ENCODE data around the gene TBCEL.
"Not testable (repeated sequence)": the region's sequence is repeated elsewhere in the genome, so short reads cannot be mapped to it uniquely, and the experiment has no call there.

TBCEL gene

DNA sequence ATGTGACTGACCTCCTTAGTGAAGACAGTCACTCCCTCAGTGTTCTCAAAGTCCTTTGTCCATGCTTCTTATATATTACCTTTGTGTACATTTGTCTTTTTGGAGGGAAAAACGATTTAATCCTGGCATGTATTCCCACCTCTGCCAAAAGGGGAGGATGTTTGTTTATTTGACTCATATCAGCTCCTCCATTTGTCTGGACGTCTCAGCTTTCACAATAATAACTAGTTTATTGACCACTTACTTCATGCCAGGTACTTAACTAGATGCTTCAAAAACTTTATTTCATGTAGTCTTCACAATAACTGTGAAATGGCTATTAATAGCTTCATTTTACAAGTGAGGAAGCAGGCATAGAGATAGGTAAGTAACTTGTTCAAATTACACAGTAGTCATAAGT lies 5.3 kb downstream of the TBCEL start:
- DNase-seq (ENCODE audit: low read depth in 1 of 2, low spot score in 1 of 2), result no peak

DNA sequence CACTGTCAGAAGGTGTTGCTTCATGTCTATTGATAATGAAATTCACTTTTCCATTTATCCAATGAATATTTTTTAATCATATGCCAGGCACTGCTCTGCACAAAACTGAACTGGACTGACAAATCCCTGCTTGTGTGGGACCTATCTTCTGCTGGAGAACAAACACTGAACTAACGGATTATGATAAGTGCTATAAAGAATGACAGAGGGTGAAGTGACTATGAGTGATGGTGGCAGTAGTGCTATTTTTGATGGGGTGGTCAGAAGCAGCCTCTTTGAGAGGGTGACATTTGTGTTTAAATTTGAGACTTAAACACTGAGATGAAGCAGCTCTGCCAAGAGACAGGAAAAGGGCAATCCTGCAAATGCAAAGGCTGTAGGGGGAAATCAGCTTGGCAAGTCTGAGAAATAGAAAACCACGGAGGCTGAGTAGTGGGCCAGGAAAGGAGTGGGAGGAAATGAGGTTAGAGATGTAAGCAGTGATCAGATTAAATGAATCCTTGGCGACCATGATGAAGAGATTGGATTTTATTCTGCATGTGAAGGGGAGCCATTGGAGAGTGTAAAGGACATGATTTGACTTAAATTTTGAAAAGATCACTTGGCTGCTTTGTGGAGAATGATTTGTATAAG lies 6.0 kb downstream of the TBCEL start:
- DNase-seq (ENCODE audit: low read depth in 1 of 2, low spot score in 1 of 2), result no peak

DNA sequence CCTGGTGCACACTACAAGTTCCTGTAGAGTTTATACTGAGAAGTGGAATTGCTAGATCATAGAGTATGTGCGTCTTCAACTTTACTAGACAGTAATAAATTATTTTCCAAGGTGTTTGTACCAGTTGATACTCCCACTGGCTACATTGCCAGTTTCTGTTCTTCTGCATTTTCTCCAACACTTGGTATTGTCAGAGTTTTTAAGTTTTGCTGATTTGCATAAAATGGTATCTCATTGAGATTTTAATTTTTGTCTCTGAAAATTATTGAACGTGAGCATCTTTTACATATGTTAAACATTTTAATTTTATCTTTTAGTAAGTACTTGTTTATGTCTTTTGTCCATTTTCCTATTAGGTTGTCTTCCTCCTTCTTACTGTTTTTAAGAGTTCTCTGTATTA lies 7.3 kb downstream of the TBCEL start:
- DNase-seq (ENCODE audit: low read depth in 1 of 2, low spot score in 1 of 2), result no peak

DNA sequence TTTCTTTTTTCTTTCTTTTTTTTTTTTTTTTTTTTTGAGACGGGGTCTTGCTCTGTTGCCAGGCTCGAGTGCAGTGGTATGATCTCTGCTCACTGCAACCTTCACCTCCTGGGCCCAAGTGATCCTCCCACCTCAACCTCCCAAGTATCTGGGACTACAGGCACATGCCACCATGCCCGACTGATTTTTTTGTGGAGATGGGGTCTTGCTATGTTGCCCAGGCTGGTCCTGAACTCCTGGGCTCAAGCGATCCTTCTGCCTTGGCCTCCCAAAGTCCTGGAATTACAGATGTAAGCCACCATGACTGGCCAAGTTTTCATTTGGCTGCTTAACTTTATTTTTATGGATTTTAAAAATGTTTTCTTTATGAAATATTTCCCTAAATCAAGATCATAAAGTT lies 7.7 kb downstream of the TBCEL start:
- DNase-seq (ENCODE audit: low read depth in 1 of 2, low spot score in 1 of 2), result not testable (repeated sequence)

DNA sequence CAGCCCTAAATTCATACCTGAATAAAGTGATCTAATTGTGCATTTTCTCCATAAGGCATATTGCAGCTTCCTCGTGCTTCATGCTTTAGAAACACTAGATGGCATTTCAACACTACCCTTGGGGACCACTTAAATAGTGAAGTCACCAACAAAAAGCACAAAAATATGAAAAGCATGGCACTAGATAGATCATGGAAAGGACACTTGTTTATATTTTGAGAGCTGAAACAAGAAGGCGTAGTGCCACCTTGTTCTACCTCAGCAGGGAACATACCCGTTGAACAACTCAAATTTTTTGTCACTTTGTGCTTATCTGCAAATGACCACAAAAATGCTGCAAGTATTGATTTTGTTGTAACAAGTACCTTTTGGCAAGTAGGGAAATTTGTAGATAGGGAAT lies 8.6 kb downstream of the TBCEL start:
- DNase-seq (ENCODE audit: low read depth in 1 of 2, low spot score in 1 of 2), result no peak

DNA sequence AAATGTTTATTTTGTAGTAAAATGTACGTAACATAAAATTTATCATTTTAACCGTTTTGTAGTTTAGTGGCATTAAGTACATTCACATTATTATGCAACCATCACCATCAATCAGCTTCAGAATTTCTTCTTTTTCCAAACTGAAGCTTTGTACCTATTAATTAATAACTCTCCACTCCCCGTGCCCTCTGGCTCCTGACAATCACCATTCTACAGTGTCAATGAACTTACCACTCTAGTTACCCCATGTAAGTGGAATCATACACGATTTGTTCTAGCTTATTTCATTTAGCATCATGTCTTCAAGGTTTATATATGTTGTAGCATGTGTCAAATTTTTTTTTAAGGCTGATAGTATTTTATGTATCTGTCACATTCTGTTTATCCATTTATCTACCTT lies 9.7 kb downstream of the TBCEL start:
- no peak for DNase-seq (ENCODE audit: low read depth in 1 of 2, low spot score in 1 of 2)

DNA sequence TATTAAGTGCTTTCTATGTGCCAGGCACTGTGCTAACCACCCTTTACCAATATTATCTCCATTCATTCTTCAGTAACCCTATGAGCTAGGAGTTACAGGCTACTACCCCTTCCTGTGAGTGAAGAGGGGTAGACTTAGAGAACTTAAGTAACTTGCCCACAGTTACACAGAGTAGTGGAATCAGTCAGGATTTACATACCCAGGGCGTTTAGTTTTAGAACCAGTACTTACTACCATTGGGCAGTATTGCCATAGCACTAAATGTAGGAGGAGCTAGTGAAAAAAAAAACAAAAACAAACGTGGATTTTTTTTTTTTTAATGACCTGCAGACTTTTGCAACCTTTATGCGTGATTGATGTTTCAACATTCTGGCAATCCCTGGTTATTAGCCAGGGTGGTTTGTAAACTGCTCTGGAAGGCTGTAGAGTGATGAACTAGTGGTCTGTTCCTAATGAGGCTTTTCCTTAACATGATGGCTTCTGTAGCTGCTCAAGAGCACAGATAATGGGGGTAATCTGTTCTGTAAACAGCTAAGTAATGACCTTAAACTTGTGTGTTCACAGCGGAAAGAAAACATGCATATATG lies 11.4 kb downstream of the TBCEL start:
- DNase-seq (ENCODE audit: low read depth in 1 of 2, low spot score in 1 of 2), result no peak

DNA sequence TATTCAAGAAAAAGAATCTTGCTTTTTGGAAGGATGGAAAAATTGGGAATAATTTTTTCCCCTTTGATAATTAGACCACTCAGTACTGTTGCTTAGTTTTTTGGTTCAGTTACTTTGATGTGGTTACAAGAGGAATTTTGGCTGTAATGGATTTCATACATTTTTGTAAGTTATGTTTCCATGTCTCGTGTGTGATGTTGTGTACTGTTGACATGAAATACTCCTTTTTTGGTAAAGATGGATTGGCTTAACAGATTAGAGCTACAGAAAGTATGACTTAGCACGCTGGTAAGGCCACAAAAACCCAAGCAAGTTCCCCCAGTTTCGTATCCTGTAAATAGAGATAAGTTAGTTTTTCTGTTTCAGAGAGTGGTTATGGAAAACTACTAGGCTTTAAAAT lies 11.9 kb downstream of the TBCEL start:
- no peak for DNase-seq (ENCODE audit: low read depth in 1 of 2, low spot score in 1 of 2)

DNA sequence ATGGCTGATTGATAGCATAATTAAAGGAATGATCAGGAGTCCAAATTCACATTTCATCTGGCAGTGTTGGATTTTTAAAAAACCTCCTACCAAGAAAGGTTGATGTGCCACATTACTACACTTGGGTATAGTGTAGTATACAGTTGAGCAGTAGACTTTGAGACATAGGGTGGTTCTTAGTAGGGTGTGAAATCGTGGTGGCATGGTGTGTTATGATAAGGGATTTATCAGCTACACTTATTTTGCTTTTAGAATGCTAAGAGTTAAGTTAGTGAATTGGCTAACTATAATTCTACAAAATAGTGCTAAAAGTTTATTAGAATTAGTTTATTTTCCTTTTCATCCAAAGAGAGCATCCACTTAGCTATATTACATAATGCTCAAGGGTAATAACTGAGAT lies 13.1 kb downstream of the TBCEL start:
- no peak for DNase-seq (ENCODE audit: low read depth in 1 of 2, low spot score in 1 of 2)

DNA sequence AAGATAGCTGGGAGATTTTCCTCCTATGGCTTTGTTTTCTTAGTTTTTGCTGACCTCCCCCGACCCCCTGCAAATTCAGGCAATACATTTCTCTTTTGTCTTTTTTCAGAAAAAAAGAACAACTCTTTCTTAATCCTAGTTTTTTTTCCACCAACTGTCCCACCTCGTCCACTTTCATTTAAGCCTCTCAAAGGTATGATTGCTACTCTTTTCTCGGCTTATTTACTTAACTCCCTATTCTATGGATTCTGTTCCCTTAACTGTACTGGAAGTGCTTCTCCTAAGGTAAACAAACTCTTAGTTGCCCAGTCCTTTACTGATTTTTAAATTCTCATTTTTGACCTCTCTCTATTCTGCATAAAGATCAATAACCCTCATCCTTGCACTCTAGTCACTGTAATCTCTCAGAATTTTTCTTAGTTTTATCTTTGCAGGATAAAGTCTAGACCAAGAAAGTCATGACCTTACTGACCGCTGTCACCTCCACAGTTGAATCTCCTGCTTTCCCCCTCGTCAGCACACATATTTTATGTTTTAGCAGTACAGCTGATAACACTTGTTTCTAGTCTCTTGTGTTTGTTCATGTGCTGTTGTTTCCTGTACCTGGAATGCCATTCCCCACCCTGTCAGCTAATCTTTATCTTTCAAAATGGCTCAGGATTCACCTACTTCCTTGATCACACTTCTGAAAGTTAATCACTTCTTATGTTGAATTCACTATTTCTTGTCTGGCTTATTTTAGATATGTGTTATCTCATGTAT lies 14.9 kb downstream of the TBCEL start:
- no peak for DNase-seq (ENCODE audit: low read depth in 1 of 2, low spot score in 1 of 2)

DNA sequence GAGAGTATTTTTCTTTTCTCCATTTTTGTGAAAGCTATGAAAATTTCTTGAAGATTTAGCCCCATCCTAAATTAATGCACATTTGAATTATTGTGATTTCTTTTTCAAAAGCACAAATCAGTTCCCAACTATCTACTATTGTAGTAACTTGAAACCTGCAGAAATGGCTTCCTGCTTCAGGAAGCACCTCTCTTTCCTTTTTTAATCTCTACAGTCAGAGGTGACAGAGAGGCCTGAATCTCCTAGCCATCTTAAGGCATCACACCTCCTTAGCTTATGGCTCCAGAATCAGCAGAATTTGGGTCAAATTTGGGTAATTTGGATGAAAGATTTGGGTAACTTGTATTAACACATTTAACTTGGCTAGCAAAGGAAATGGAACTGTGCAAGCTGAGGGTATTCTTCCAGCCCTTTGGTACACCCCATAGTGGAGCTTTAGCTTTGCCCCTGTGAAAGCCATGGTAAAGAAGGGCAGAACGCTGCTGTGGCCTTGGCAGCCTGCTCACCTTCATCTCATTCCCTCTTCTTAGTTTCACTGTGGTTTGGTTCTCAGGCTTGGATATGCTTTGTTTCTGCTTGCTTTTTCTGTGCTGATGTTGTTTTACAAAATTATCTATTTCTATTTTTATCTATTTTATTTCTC lies 16.2 kb downstream of the TBCEL start:
- no peak for DNase-seq (ENCODE audit: low read depth in 1 of 2, low spot score in 1 of 2)

DNA sequence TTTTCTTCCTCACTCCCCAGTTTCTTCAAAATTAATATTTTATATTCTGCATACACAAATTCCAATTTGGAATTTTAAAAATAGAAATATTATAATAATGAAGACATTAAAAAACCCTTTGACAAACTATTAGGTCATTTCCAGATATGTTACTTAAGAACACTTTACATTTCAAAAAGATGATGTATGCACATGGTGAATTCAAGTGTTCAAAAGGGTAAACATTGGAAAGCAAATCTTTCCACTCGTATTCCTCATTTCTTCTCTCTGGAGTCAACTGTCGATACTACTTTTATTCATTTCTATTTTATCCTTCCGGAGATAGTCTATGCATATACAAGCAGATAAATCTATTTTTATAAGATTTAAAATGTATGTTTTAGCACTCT lies 16.7 kb downstream of the TBCEL start:
- DNase-seq (ENCODE audit: low read depth in 1 of 2, low spot score in 1 of 2), result no peak

DNA sequence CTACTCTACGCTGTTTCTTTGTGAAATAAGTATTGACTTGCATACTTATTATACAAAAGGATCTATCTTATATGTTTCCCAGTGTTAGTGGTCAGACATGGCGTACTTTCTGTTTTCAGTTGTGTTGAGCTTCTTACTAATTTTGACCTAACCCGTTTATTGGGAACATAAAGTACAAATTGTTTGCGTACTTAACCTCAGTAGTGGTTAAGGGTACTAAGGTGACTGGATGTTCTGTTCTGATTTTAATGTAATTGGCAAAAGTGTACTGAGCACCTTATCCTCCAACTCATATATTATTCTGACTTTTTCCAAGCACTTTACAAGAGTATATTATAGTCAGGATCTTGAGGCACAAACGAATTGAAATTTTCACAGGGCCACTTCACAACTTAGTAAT lies 17.2 kb downstream of the TBCEL start:
- no peak for DNase-seq (ENCODE audit: low read depth in 1 of 2, low spot score in 1 of 2)

DNA sequence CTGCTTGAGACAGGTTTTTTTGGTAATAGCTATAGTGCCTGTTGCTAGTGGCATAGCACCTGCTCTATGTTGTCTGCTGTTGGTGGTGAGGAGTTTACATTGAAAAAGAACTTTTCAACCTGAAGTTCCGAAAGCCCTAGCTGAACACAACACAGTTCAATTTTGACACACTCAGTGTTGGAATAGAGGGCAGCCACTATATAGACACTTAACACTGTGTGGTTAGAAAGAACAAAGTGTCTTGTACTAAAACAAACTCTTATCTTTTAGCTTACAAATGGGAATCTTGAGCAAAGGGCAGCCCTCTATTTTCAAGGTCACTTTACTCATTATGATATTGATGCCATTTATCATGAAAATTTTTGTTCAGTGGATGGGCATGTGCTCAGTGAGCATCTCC lies 18.4 kb downstream of the TBCEL start:
- no peak for DNase-seq (ENCODE audit: low read depth in 1 of 2, low spot score in 1 of 2)

DNA sequence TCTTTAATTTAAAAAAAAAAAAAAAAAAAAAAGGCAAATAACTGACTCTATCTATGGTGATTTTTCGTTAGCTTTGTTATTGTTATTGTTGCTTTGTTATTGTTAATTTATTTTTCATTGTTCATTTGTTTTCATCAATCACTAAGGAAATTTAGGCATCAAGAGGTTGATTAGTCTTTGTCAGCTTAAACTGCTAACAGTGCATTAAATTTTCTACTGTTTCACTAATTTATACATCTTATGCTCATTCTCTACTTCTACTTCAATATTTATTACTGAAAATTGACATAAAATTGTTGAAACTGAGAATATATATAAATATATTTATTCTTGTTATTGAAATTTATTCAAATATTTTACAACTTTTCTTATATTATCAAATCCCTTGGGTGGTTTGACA lies 24.0 kb downstream of the TBCEL start:
- no peak for DNase-seq (ENCODE audit: low read depth in 1 of 2, low spot score in 1 of 2)

DNA sequence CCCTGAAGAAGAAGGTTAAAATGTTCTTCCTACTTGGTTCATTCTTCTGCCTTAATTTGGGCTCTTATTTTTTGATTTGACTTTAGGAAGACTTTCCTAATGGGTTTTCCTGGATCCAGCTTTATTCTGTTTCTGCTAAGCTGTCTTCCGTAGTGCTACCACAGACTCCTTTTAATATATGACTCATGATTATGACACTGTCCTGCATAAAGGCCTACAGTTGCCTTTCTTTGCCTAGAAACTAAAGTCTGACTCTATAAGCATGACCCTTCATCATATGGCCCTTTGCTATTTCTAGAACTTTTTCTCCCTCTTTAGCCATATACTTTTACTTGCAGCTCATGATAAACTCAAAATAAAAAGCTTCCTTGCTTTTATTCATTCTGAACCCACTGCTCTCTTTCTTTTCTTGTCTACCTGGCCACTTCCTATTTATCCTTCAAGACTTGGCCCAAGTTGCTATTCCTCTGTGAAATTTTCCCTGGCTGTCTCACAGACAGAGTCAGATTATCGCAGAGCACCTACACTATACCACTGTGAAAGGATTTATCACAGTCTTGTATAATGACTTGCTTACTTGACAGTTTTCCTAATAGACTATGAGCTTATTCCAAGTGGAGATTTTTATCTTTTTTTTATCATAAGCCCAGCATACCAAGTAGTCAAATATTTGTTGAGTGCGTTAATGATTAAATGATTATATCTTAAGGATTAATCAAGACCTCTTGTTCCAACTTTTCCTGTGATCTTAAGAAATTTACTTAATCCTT lies 24.7 kb downstream of the TBCEL start:
- no peak for DNase-seq (ENCODE audit: low read depth in 1 of 2, low spot score in 1 of 2)

DNA sequence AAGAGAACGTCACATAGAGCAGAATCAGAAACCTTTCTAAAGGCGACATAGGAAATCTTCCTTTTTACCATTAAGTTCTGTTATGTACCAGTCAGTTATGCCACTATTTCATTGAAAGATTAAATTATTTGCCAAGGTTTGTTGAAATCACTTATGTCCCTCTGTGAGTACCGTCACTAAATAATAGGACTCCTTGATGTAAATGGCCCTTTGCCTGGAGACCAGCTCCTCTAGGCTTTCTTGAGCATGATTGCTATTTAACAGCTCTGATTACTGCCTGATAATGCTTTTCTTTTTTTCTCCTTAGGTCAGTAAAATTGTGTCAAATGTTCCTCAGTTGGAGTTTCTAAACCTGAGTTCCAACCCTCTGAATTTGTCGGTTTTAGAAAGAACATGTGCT lies 29.3 kb downstream of the TBCEL start:
- DNase-seq (ENCODE audit: low read depth in 1 of 2, low spot score in 1 of 2), result no peak

DNA sequence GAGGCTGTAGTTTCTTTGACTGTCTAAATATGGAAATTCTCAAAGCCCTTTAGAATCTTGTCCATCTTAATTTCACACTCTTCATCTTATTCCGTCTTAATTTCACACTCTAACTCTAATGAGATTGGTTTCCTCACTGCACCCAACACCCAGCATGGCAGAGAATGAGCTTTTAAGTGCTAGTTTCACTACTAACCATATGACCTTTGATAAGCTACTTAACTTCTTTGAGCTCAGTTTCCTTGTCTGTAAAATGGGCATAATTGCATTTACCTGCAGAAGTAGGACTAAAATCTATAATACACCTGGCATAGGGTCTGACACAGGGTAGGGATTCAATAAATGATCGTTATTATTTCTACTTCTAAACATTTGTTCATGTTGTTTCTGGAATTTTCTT lies 30.4 kb downstream of the TBCEL start:
- DNase-seq (ENCODE audit: low read depth in 1 of 2, low spot score in 1 of 2), result no peak

DNA sequence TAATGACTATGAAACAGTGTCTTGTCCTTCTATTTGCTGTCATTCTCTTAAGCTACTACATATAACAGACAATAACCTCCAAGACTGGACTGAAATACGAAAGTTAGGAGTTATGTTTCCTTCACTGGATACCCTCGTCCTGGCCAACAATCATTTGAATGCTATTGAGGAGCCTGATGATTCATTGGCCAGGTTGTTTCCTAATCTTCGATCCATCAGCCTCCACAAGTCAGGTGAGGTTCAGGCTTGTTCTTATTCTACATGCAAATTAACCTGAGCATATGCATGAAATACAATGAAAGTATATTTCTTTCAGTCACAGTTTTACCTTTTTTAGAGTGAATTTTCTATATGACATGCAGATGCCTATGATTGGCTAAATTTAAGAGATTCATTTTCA lies 31.2 kb downstream of the TBCEL start:
- DNase-seq (ENCODE audit: low read depth in 1 of 2, low spot score in 1 of 2), result no peak

DNA sequence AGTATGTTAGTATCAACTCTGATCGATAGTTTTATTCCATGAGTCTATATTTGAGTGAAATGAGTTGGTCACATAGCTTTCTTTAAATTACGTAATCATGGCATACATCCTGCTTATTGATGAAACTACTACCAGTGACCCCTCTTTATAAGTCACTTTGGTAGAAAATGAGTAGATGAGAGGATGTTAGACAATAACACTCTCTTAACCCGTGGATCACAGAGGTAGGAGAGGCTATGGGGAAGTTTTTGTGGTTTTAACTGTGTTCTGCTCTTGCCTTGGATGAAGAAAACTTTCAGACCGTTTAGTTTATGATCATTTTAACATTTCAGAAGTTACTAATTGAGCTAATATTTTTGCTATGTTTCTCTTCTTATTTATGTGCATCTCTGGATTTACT lies 34.0 kb downstream of the TBCEL start:
- DNase-seq (ENCODE audit: low read depth in 1 of 2, low spot score in 1 of 2), result no peak

DNA sequence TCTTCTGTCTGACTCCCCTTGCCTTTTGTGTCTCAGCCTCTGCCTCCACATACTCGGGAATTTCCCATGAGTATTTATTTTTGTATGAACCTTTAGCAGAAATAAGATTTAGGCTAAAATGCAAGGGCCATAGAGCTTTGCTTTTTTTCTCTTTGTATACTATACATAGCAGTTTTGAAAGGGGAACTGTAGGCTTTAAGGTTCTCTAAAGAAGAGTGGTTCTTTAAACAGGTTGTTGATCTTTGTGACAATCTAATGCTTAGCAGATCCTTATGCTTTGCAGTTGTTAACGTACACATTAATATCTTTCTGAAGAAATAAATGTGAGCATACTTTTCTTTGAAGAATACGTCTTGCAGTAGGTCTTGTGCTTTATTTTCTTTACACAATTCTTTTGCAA lies 35.0 kb downstream of the TBCEL start:
- DNase-seq (ENCODE audit: low read depth in 1 of 2, low spot score in 1 of 2), result no peak

DNA sequence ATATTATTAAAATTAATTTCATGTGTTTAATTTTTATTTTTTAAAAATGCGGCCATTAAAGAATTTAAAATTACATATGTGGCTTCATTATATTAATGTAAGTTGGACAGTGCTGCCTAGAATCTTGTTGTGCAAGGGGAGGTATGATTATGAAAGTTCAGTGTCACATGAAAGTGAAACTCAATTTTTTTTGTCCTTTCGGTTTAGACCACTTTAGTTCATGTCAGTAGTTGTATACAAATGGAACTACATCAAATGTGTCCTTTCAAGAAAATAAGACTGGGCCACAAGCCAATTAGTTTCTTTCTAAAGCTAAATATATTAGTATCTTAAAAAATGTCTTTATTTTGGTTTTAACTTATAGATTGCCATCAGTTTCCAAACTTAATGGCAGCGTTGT lies 35.7 kb downstream of the TBCEL start:
- no peak for DNase-seq (ENCODE audit: low read depth in 1 of 2, low spot score in 1 of 2)

Measured in activated T-helper 1 cell treated with anti-CD3 and anti-CD28 coated beads, Interleukin-2, amount 50 U/mL, for 16 hours (primary cell).